DND-41 (cell line): ENCODE results near the gene FJX1.

Experiments
- ATAC-seq: fragments of 200-7000 bp; cut with Tn5 transposase; 3 replicates; pipeline ENCODE4 v1.9.1; 2021; ENCODE audit warnings: low read depth; ENCODE audit not compliant: insufficient read depth
- DNase-seq: peaks from one replicate; pipeline ENCODE4 v3.0.0-alpha.2; 2020
- H2AFZ ChIP-seq: 2 replicates; pipeline ENCODE4 v1.6.0; 2012; ENCODE audit warnings: low read depth, low read length
- H3K27ac ChIP-seq: 2 replicates; pipeline ENCODE4 v1.5.1; 2012; ENCODE audit warnings: low read length, inconsistent platforms
- H3K27me3 ChIP-seq: fragments of 200-600 bp; sonication (generic); 2 replicates; pipeline ENCODE4 v1.6.0; 2012; ENCODE audit warnings: low read length, mild to moderate bottlenecking, inconsistent platforms; ENCODE audit not compliant: insufficient read depth, poor library complexity
- H3K36me3 ChIP-seq: 2 replicates; pipeline ENCODE4 v1.5.1; 2012; ENCODE audit warnings: low read length, inconsistent platforms; ENCODE audit not compliant: insufficient read depth
- H3K4me1 ChIP-seq: 2 replicates; pipeline ENCODE4 v1.5.1; 2012; ENCODE audit warnings: mild to moderate bottlenecking, low read length; ENCODE audit not compliant: insufficient read depth
- H3K4me2 ChIP-seq: 2 replicates; pipeline ENCODE4 v1.6.0; 2012; ENCODE audit warnings: mild to moderate bottlenecking, moderate library complexity, low read length, inconsistent platforms; ENCODE audit not compliant: insufficient read depth
- H3K4me3 ChIP-seq, 2 experiments: fragments of 200-600 bp in 1 of 2; shearing (Covaris generic) in 1 of 2; 2 replicates each; pipeline ENCODE4 v1.5.1; 2012 to 2016; ENCODE audit warnings: inconsistent platforms in 2 of 2, low read length in 2 of 2, mild to moderate bottlenecking in 2 of 2, low read depth in 1 of 2, moderate library complexity in 1 of 2
- H3K79me2 ChIP-seq: 2 replicates; pipeline ENCODE4 v1.6.0; 2012; ENCODE audit warnings: low read length, inconsistent platforms; ENCODE audit not compliant: insufficient read depth
- H3K9ac ChIP-seq: 2 replicates; pipeline ENCODE4 v1.6.0; 2012; ENCODE audit warnings: low read depth, mild to moderate bottlenecking, inconsistent platforms, low read length, moderate library complexity
- H3K9me3 ChIP-seq: 2 replicates; pipeline ENCODE4 v1.5.1; 2012; ENCODE audit warnings: low read length, moderate library complexity, mild to moderate bottlenecking, inconsistent platforms; ENCODE audit not compliant: insufficient read depth, severe bottlenecking
- H4K20me1 ChIP-seq: 2 replicates; pipeline ENCODE4 v1.6.0; 2012; ENCODE audit warnings: low read length; ENCODE audit not compliant: insufficient read depth
- CTCF ChIP-seq: IDR thresholded peaks from 2 replicates; pipeline ENCODE4 v1.5.1; 2012; ENCODE audit warnings: borderline replicate concordance, low read length, moderate library complexity, mild to moderate bottlenecking; ENCODE audit not compliant: poor library complexity, severe bottlenecking; ENCODE audit errors: extremely low read depth
- EZH2 ChIP-seq: IDR thresholded peaks from 3 replicates; pipeline ENCODE4 v1.6.1; 2012; ENCODE audit warnings: borderline replicate concordance, low read depth, mild to moderate bottlenecking, moderate library complexity, low read length, inconsistent platforms; ENCODE audit not compliant: severe bottlenecking

Gene FJX1

GRCh38 chr11:35584321-35584720, 33.9 kb upstream of the FJX1 start:
- Histone ChIP-seq H3K9me3 (no peaks in the 10 kb centered on the region), H3K4me3 (no peak overlapping the region), H3K4me2 (no peak overlapping the region), H3K4me1 (no peaks in the 10 kb centered on the region), H3K9ac (no peak overlapping the region), H2AFZ (no peak overlapping the region), H4K20me1 (no peaks in the 10 kb centered on the region), H3K79me2 (no peaks in the 10 kb centered on the region), H3K27ac (no peak overlapping the region), H3K27me3 (peaks cover 2% of the 10 kb centered on the region), H3K36me3 (no peaks in the 10 kb centered on the region)
- ATAC-seq (no peak), DNase-seq (no peak)
- no peak for TF ChIP-seq CTCF

GRCh38 chr11:35585416-35585815, 32.8 kb upstream of the FJX1 start:
- H3K27ac ChIP-seq: no peak overlapping the region
- H3K9ac ChIP-seq: no peak overlapping the region
- no peaks in the 10 kb centered on the region for H4K20me1 ChIP-seq
- H3K9me3 ChIP-seq: no peaks in the 10 kb centered on the region
- no peak for ATAC-seq
- DNase-seq: no peak
- peaks cover 3% of the 10 kb centered on the region for H3K27me3 ChIP-seq
- H3K4me2 ChIP-seq: no peak overlapping the region
- no peak overlapping the region for H2AFZ ChIP-seq
- TF ChIP-seq CTCF (no peak), EZH2 (no peak)
- H3K4me3 ChIP-seq: no peak overlapping the region
- H3K79me2 ChIP-seq: no peaks in the 10 kb centered on the region
- no peaks in the 10 kb centered on the region for H3K36me3 ChIP-seq
- no peaks in the 10 kb centered on the region for H3K4me1 ChIP-seq

GRCh38 chr11:35586222-35586621, 32.0 kb upstream of the FJX1 start:
- no peak overlapping the region for H3K27ac ChIP-seq
- ATAC-seq (no peak), DNase-seq (no peak)
- H3K27me3 ChIP-seq: peaks cover 6% of the 10 kb centered on the region
- no peak overlapping the region for H2AFZ ChIP-seq
- H3K9ac ChIP-seq: no peak overlapping the region
- H4K20me1 ChIP-seq: no peaks in the 10 kb centered on the region
- H3K9me3 ChIP-seq: no peaks in the 10 kb centered on the region
- TF ChIP-seq EZH2: no peak
- no peak for TF ChIP-seq CTCF
- H3K4me3 ChIP-seq: no peak overlapping the region
- no peaks in the 10 kb centered on the region for H3K36me3 ChIP-seq
- no peak overlapping the region for H3K4me2 ChIP-seq
- no peaks in the 10 kb centered on the region for H3K79me2 ChIP-seq
- H3K4me1 ChIP-seq: no peaks in the 10 kb centered on the region

- Histone ChIP-seq H3K4me1 (no peaks in the 10 kb centered on the region), H3K4me2 (no peak overlapping the region), H3K27me3 (peaks cover 6% of the 10 kb centered on the region)
Observed at GRCh38 chr11:35587972-35588371, 30.3 kb upstream of the FJX1 start.

More at GRCh38 chr11:35587972-35588371, 30.3 kb upstream of the FJX1 start:
- Histone ChIP-seq H3K36me3 (no peaks in the 10 kb centered on the region), H3K4me3 (no peak overlapping the region), H3K79me2 (no peaks in the 10 kb centered on the region), H3K9me3 (no peaks in the 10 kb centered on the region), H4K20me1 (no peaks in the 10 kb centered on the region), H3K27ac (no peak overlapping the region), H3K9ac (no peak overlapping the region), H2AFZ (no peak overlapping the region)
- DNase-seq (no peak), ATAC-seq (no peak)
- TF ChIP-seq EZH2 (no peak), CTCF (no peak)
